Mammary epithelial cell (primary cell): Measurements from ENCODE around the gene ITGB3BP.

Experiments used
- EZH2 ChIP-seq: IDR thresholded peaks from 2 replicates; pipeline ENCODE4 v1.6.1; 2012; ENCODE audit warnings: low read length, inconsistent platforms, borderline replicate concordance
- TF ChIP-seq, protein P1 (sequence below), 2 donors: IDR thresholded peaks in 1 of 2; conservative IDR thresholded peaks in 1 of 2; 2 replicates each; pipeline ENCODE4 v1.5.1; 2011 to 2012; ENCODE audit warnings: inconsistent platforms in 2 of 2, low read length in 2 of 2, mild to moderate bottlenecking in 2 of 2, control low read depth in 1 of 2, low read depth in 1 of 2; ENCODE audit not compliant: insufficient read depth in 1 of 2; ENCODE audit errors: extremely low read depth in 1 of 2

DNA sequence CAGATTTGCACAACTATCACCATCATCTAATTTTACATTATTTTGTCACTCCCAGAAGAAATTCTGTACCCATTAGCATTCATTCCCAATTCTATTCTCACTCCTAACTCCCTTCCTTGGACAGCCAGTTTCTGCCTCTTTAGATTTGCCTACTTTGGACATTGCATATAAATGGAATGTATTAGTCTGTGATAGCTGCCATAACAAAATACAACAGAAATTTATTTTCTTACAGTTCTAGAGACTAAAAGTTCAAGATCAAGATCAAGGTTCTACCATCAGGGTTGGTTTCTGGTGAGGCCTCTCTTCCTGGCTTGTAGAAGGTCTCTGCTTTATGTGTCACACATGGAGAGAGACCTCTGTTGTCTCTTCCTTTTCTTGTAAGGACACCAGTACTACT is 93.7 kb downstream of the ITGB3BP start:
- TF ChIP-seq, protein P1, sequence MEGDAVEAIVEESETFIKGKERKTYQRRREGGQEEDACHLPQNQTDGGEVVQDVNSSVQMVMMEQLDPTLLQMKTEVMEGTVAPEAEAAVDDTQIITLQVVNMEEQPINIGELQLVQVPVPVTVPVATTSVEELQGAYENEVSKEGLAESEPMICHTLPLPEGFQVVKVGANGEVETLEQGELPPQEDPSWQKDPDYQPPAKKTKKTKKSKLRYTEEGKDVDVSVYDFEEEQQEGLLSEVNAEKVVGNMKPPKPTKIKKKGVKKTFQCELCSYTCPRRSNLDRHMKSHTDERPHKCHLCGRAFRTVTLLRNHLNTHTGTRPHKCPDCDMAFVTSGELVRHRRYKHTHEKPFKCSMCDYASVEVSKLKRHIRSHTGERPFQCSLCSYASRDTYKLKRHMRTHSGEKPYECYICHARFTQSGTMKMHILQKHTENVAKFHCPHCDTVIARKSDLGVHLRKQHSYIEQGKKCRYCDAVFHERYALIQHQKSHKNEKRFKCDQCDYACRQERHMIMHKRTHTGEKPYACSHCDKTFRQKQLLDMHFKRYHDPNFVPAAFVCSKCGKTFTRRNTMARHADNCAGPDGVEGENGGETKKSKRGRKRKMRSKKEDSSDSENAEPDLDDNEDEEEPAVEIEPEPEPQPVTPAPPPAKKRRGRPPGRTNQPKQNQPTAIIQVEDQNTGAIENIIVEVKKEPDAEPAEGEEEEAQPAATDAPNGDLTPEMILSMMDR (conservative IDR thresholded peaks at IDR 0.05 in 1 of 2, IDR thresholded peaks at IDR 0.05 in 1 of 2; ENCODE audit: extremely low read depth in 1 of 2, insufficient read depth in 1 of 2, low read depth in 1 of 2, low read length in 2 of 2) = no peak
- no peak for TF ChIP-seq EZH2
